Fibroblast of skin of right biceps (primary cell): ENCODE measurements around the gene STAM.

ENCODE experiments used
- DNase-seq: peaks from one replicate; pipeline ENCODE4 v3.0.0-alpha.2; 2013

STAM gene

DNA sequence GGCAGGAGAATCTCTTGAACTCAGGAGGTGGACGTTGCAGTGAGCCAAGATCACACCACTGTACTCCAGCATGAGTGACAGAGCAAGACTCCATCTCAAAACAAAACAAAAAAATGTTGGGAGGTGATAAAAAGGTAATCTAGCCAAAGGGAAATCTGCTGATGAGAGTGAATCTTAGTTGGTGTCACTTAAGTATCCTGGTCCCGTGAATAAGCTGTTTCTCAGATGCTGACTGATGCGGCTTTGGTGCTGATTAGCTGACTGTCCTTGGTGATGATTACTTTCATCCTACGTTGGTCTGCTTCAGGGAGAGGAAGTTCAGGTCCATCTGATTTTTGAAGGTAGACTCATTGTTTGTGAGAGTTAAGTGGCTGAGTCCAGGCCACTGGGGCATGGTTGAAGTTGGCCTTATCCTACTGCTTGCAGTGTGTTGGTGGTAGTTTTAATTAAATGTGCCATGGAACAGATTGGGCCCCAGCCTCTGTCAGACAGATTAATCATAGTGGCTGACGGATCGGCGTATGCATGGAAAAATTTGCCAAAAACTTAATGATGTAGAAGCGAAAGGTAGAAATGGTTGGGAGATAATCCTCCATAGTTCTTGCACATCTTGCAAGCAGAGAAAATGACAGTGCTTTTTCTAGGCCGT, 90.6 kb downstream of the STAM start:
- DNase-seq: no peak

DNA sequence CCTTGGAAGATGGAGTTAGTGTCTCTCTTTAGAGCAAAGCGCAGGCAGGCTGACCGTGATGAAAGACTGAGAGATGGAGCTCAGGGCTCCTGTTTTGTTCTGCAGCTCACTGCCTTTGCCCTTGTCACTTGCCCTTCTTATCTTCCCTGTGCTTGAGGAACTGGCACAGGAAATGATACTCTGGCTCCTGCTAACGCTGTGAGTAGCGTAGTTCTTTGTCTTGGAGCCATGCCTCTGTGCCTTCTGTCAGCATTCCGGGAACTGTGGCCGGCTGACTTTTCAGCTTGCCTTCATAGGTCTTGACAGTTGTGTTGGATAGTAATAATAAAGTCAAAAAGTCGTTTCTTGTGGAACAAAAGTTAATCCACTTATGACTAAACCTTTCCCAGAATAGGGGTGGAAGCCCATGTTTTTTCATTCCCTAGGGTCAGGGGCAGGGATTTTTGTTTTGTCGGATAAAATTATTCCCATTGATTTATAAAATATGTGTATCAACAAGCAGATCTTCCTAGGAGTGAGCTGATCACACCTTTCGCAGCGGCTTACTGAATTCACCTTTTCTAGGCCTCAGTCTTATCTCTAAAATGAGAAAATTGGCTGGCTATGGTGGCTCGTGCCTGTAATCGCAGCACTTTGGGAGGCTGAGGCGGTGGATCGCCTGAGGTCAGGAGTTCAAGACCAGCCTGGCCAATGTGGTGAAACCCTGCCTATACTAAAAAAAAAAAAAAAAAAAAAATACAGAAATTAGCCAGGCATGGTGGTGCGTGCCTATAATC, 91.4 kb downstream of the STAM start:
- DNase-seq: no peak

DNA sequence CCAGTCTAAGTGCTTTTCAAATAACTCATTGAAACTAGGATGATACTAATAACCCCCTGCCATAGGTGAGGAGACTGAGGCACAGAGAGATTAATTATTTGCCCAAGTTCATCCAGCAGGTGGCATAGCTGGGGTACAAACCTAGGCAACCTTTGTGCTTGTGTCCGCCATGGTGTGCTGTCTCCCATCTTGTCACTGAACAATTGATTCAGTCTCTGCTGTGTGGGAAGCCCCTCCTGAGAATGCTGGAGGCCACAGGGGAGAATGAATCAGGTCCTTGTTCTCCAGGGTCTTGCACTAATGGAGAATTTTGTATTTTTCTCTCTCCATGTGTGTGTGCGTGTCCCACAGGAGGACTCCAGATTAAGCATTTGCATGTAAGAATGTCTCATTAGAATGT, 92.3 kb downstream of the STAM start:
- DNase-seq: no peak

DNA sequence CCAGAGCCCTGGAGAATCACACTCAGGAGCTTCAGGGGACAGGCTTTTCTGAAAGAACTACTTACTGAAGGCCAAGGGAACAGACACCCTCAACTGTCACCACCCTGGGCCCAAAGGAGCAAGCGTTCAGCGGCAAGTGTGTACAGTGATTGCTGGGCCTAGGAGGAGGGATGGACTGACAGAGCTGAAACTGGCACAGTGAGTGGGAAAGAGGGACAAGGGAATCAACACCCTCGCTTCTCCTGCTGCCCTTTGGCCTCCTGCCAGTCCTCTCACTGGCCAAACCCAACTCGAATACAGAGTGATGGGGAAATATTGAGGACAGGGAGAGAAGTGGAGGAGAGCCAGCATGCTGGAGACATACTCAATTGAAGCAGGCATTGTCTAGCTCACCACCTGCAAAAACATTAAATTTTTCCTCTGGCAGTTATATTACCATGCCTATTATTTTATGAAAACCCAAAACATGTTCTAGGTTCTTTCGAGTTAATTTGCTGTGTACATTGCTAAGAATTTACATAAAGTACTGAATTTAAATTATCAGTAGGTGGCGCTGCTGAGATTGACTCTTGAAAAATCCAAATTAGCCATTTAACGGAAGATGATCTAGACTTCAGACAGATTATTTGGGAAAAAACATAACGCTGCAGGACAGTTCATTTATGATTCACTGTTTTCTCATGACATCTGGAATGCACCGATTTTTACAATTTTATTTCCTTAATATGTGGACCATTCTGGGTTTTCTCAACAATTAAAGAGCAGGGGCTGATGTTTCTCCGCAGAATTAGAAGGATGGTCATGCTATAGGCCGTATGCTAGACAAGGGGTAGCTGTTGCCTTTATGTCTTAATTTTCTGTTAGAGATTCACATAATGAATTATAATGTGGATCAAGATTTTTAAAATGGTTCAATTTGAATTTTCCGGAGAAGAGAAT, 93.3 kb downstream of the STAM start:
- DNase-seq: peak; percentile 49

DNA sequence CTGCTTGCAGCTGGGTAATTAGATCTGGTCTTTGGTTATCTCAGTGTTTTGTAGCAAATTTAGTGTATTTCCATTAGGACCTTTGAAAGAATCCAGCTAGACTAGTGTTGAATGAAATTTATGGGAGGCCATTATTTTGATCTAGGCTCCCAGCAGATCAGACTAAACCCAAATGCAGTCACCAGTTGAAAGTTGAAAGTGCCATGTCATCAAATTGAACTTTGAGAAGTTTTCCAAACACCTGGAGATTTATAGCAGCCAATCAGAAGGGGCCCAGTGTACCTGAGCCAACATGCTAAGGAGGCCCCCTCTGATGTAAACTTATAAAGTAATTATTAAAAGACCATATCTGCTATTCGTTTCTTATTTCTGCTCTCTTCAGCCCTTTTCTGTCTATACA, 96.7 kb downstream of the STAM start:
- no peak for DNase-seq

DNA sequence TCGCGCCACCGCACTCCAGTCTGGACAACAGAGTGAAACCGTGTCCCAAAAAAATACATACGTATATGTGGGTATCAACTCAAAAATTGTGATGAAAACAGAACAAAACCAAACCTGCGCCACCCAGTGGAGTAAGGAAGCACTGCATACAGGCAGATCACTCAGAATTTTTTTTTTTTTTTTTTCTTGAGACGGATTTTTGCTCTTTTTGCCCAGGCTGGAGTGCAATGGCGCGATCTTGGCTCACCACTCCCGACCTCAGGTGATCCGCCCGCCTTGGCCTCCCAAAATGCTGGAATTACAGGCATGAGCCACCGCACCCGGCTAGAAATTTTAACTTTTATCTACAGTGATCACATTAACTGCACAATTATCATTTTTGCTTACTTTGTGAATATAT, 99.0 kb downstream of the STAM start:
- DNase-seq: peak; percentile 56

DNA sequence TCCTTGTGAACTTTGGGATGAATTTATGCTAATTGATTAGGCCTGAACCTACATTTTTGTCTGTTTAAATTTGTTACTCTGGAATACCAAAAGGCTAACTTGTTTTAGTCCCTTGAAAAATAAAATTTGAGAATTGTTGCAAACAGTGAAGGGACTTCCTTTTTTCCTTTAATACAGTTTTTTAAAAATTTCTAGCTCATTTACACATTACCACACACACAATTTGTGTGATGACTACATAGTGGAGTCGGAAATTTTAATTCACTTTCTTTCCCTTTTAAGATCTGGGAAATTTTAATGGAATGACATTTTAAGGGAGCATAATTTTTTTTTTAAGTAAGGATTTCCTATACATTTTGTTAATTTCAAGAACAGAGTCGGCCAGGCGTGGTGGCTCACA, 99.5 kb downstream of the STAM start:
- DNase-seq: no peak

DNA sequence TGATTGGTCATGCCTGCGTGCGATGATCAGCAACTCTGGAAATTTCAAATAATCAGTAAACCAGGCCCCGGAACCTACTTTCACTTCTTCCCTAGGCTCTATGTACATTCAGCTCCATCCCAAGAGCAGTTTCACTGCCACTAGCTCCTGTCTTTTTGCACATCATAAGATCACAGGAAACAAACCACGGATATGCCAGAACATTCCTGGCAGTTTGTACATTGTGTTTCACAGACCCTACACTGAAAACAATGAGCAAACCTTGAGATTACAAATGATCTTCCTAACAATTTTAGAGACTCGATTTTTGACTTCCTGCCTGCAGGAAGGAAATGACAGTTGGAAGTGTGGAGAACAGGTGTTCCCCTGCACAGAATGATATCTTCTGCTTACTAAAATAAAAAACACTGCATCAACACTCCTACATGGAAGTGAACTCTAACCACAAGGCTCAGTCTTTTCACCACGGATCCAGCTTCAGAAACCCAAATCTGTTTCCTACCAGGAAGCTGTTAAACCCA, 100.5 kb downstream of the STAM start:
- no peak for DNase-seq

DNA sequence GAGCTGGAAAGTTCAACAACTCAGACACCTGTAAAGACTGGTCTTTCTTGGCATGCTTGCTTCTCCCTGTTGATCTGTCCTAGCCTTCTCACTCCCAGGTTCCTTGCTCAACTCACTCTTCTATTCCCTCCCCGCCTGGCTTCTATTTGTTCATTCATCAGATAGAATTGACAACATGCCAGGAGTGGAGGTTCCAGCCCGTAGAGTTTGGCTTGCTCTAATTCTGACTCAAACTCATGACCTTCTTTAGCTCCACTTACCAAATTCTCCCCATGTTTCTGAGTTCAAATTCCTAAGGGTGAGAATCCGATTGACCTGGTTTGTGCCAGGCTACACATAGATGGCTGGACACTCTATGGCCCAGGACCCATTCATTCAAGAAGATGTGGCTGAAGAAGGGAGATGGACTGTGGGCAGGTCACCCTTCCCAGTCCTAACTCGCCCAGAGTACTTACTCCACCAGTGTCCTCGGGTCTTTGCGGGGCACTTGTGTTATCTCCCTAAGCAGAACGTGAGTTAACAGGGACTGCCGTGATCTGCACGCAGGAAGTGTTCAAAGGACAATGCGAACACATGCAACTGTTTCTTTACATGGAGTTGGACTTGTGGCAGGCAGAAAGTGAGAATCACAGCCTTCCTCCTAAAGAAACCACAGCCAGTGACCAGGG, 104.1 kb downstream of the STAM start:
- DNase-seq: peak; percentile 26

- no peak for DNase-seq
Observed at GRCh38 chr10:17749890-17750289, 105.9 kb downstream of the STAM start.

DNA sequence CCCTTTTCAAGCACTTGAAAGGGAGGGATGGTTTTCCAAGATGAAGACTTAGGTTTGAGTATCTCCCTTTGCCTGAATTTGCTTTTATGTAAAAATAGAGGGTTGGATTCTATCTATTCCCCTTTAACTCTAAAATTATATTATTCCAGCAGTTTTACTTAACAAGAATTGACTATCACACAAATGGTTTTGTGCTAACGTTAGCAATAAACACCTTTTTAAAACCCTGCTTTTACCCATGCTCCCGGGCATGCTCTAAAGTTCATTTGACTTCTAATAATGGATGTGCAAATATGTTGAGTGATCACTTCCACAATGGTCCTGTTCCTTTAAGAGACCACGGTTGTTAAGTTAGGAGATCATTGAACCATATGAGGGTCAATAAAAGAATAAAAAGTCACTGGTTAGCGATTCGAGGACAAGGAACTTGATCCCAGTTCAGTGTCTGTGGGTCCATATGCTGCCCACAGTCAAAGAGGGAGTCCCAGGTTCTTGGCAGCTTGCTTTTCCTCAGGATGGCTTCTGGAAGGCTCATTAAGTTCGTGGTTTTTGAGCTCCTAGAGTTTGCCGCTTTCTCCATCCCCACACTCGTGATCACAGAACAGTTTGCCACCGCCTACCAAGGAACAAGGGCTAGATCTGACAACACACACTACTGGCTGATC, 108.0 kb downstream of the STAM start, which contains the start of gene TMEM236:
Gene TMEM236, plus strand, starts transcription at position 421 of the 665 bp plus-strand sequence. Its CDS starts 95 bp downstream, at position 516.
- no peak for DNase-seq

- DNase-seq: no peak
Observed at GRCh38 chr10:17756557-17757217, 112.7 kb downstream of the STAM start.

- DNase-seq: peak; percentile 26
Observed at GRCh38 chr10:17758200-17758599, 114.2 kb downstream of the STAM start.

GRCh38 chr10:17758896-17759295, 114.9 kb downstream of the STAM start:
- no peak for DNase-seq

DNA sequence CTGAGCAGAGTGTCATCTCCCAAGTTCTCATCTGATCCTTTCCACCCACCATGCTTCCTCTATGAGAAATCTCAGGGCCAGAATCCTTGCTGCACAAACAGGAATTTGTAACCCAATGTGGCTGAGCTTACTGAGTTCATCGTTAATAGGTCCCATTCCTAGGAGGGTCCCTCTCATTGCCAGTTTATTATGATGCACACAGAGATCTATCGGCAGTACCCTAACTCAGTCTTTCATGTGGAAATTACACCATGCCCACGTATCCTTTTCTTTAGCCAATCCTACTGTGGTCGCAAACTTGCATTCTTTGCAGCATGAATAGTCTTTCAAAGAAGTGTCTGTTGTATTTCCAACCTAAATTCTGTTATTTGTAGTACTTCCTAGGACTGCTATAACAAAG, 120.2 kb downstream of the STAM start:
- DNase-seq: no peak

GRCh38 chr10:17765602-17766001, 121.7 kb downstream of the STAM start:
- DNase-seq: no peak
